HepG2 (cell line): ENCODE results near the gene PRSS27. TPM values are rescaled to one million over a fixed set of nuclear protein-coding genes. Genes with fewer than 3 reads are reported as not detected.

ENCODE experiments used
- ATAC-seq: fragments of 200-7000 bp; cut with Tn5 transposase; 3 replicates; pipeline ENCODE4 v1.9.1; 2020; ENCODE audit warnings: mild to moderate bottlenecking, moderate library complexity
- BruUV-seq: library from RNA; stranded (reverse); fragments of 400-500 nt; replicated peaks from 2 replicates; lab custom pipeline; 2021; lab: Mats Ljungman, UMichigan
- CTCF ChIA-PET: fragments of 300-600 bp; formaldehyde crosslinking; extraction: SDS; loops from one replicate; lab custom pipeline; 2021; ENCODE audit warnings: low total read pairs, inconsistent platforms, low intra/inter-chr PET ratio; lab: Yijun Ruan, JAX
- POLR2A ChIA-PET: fragments of 350-600 bp; sonication (Branson Sonifier 250); formaldehyde crosslinking; loops from one replicate; lab custom pipeline; 2020; ENCODE audit warnings: antibody characterized with exemption, inconsistent platforms; lab: Yijun Ruan, JAX
- DNase-seq: peaks from one replicate; pipeline ENCODE4 v3.0.0-alpha.2; 2015; ENCODE audit warnings: low spot score
- FAIRE-seq: peaks from 3 replicates; lab custom pipeline; 2011; peaks lifted over from hg19 to GRCh38; lab: Jason Lieb, UNC
- H2AFZ ChIP-seq: one replicate; pipeline ENCODE4 v1.6.1; 2011; ENCODE audit warnings: low read length, inconsistent platforms
- H3K27ac ChIP-seq: fragments of 300-600 bp; 3 replicates; pipeline ENCODE4 v1.8.0; 2011; ENCODE audit warnings: mixed run types, mild to moderate bottlenecking, mixed read lengths, low read length, inconsistent platforms; ENCODE audit not compliant: insufficient read depth; ENCODE audit errors: extremely low read length
- H3K27me3 ChIP-seq, 2 experiments: fragments of 200-600 bp in 1 of 2; 2 replicates in 1 of 2; 3 replicates in 1 of 2; pipeline versions ENCODE4 v1.6.0 to v1.8.0; 2011; ENCODE audit warnings: low read length in 2 of 2, mild to moderate bottlenecking in 2 of 2, moderate library complexity in 2 of 2, inconsistent platforms in 1 of 2; ENCODE audit not compliant: insufficient read depth in 2 of 2, control insufficient read depth in 1 of 2
- H3K36me3 ChIP-seq, 2 experiments: fragments of 200-600 bp in 1 of 2; replicated peaks in 1 of 2; 2 replicates in 1 of 2; 3 replicates in 1 of 2; pipeline versions ENCODE4 v1.5.1 to v1.8.0; 2011; ENCODE audit warnings: low read length in 2 of 2, inconsistent platforms in 1 of 2; ENCODE audit not compliant: insufficient read depth in 2 of 2, control insufficient read depth in 1 of 2
- H3K4me1 ChIP-seq: 2 replicates; pipeline ENCODE4 v1.5.1; 2012; ENCODE audit warnings: low read length, inconsistent platforms; ENCODE audit not compliant: insufficient read depth
- H3K4me2 ChIP-seq: 2 replicates; pipeline ENCODE4 v1.6.0; 2011; ENCODE audit warnings: low read depth, low read length, inconsistent platforms
- H3K4me3 ChIP-seq, 3 experiments: fragments of 200-600 bp in 1 of 3; sonication (generic), shearing (Covaris generic) in 1 of 3; replicated peaks in 1 of 3; 2 replicates each; pipeline ENCODE4 v1.5.1; 2011 to 2016; ENCODE audit warnings: low read length in 3 of 3, inconsistent platforms in 2 of 3, low read depth in 2 of 3, mild to moderate bottlenecking in 2 of 3, control low read depth in 1 of 3, mixed read lengths in 1 of 3; ENCODE audit not compliant: insufficient read depth in 1 of 3
- H3K79me2 ChIP-seq: one replicate; pipeline ENCODE4 v1.6.1; 2011; ENCODE audit warnings: low read length, inconsistent platforms; ENCODE audit not compliant: insufficient read depth
- H3K9ac ChIP-seq: 2 replicates; pipeline ENCODE4 v1.6.0; 2011; ENCODE audit warnings: mild to moderate bottlenecking, low read depth, low read length, inconsistent platforms; ENCODE audit not compliant: insufficient read depth
- H3K9me3 ChIP-seq: 2 replicates; pipeline ENCODE4 v1.5.1; 2012; ENCODE audit warnings: mild to moderate bottlenecking, low read length
- H4K20me1 ChIP-seq: 2 replicates; pipeline ENCODE4 v1.6.0; 2011; ENCODE audit warnings: inconsistent platforms, mild to moderate bottlenecking, low read length, moderate library complexity; ENCODE audit not compliant: insufficient read depth
- FOXM1 ChIP-seq: sonication (generic); formaldehyde crosslinking; IDR thresholded peaks from 2 replicates; pipeline ENCODE4 v1.5.0; 2020; ENCODE audit warnings: missing genetic modification reagents
- HIC2 ChIP-seq: sonication (generic); formaldehyde crosslinking; IDR thresholded peaks from 2 replicates; pipeline ENCODE4 v1.9.0; 2022; ENCODE audit warnings: low read depth, missing genetic modification reagents
- HOXA3 ChIP-seq: sonication (generic); formaldehyde crosslinking; IDR thresholded peaks from 2 replicates; pipeline ENCODE4 v1.5.0; 2020; ENCODE audit warnings: missing genetic modification reagents
- KMT2A ChIP-seq: sonication (generic); formaldehyde crosslinking; IDR thresholded peaks from 2 replicates; pipeline ENCODE4 v1.4.0; 2020; ENCODE audit warnings: missing genetic modification reagents
- NCOR1 ChIP-seq: fragments of 200-600 bp; sonication (generic); IDR thresholded peaks from 2 replicates; pipeline ENCODE4 v1.7.0; 2017; ENCODE audit warnings: antibody characterized with exemption, low read length, borderline replicate concordance
- PAXIP1 ChIP-seq: sonication (generic); formaldehyde crosslinking; conservative IDR thresholded peaks from 2 replicates; pipeline ENCODE4 v1.4.0; 2020; ENCODE audit warnings: mild to moderate bottlenecking, missing genetic modification reagents, moderate library complexity
- RARA ChIP-seq: IDR thresholded peaks from 2 replicates; pipeline ENCODE4 v1.6.1; 2016; ENCODE audit warnings: missing genetic modification reagents, missing compliant biosample characterization
- SAP130 ChIP-seq: IDR thresholded peaks from 2 replicates; pipeline ENCODE4 v1.6.1; 2016; ENCODE audit warnings: low read depth
- SMARCE1 ChIP-seq: fragments of 450-650 bp; IDR thresholded peaks from 2 replicates; pipeline ENCODE4 v1.6.1; 2017; ENCODE audit warnings: borderline replicate concordance
- SP4 ChIP-seq: sonication (generic); formaldehyde crosslinking; IDR thresholded peaks from 2 replicates; pipeline ENCODE4 v1.8.1; 2023; ENCODE audit warnings: mild to moderate bottlenecking, missing genetic modification reagents
- TEAD3 ChIP-seq: optimal IDR thresholded peaks from 2 replicates; pipeline ENCODE3; 2016; ENCODE audit warnings: borderline replicate concordance
- ZFP91 ChIP-seq: sonication (generic); formaldehyde crosslinking; IDR thresholded peaks from 2 replicates; pipeline ENCODE4 v1.9.0; 2022; ENCODE audit warnings: missing genetic modification reagents, mild to moderate bottlenecking, borderline replicate concordance
- ZNF34 ChIP-seq: sonication (generic); formaldehyde crosslinking; IDR thresholded peaks from 2 replicates; pipeline ENCODE4 v1.4.0; 2020; ENCODE audit warnings: mild to moderate bottlenecking, missing genetic modification reagents, borderline replicate concordance
- ZNF350 ChIP-seq: sonication (generic); formaldehyde crosslinking; IDR thresholded peaks from 2 replicates; pipeline ENCODE4 v1.4.0; 2020; ENCODE audit warnings: mild to moderate bottlenecking, low read depth, missing genetic modification reagents, borderline replicate concordance
- WGBS: methylation state at CpG from one replicate; pipeline ENCODE4 v1.1.6; 2017; ENCODE audit warnings: low lambda C conversion rate; 5-methylcytosine and 5-hydroxymethylcytosine counted together
- in situ Hi-C: cut with HindIII; loops from 2 replicates; pipeline ENCODE4 v1.10.0; 2017; ENCODE audit warnings: low pct_unique_long_range_greater_than_20kb; ENCODE audit not compliant: extremely low pct_ligation_motif_present
- intact Hi-C: fragments of 100-400 bp; cut with micrococcal nuclease; formaldehyde crosslinking; loops from one replicate; pipeline ENCODE4 v1.10.0; 2022; ENCODE audit not compliant: unreplicated experiment
- polyA plus RNA-seq, 8 experiments: library from polyadenylated mRNA; depleted of rRNA in 3 of 8; stranded (reverse) in 7 of 8; unstranded in 1 of 8; fragments of >200 nt; fragmentation: Illumina TruSeq in 4 of 8; extraction: Trizol in 4 of 8; gene quantifications; 2 replicates each; pipeline versions ENCODE4 v1.2.1 to v1.2.3, GENCODE V29; 2011 to 2016; ENCODE audit warnings: low read depth in 4 of 8, missing spikeins in 1 of 8, mixed read lengths in 1 of 8; ENCODE audit not compliant: insufficient read depth in 1 of 8
- total RNA-seq, 5 experiments: library from RNA; depleted of rRNA; stranded (reverse); fragments of >200 nt; fragmentation: Illumina TruSeq; extraction: Trizol; gene quantifications; 2 replicates each; pipeline ENCODE4 v1.2.3, GENCODE V29; 2016; ENCODE audit warnings: low read depth in 1 of 5

PRSS27 gene
- total and polyA plus RNA-seq, 2 of the 13 experiments (the other 11 are each of a cell fraction or from before 2014, with no cell fraction given): 0.20 to 0.73 TPM

GRCh38 chr16:2719328-2720063 lies 528 bp downstream of the PRSS27 start:
- peak; percentile 55 for ATAC-seq
- peak overlapping the region; percentile 73 for H3K4me2 ChIP-seq
- TF ChIP-seq SMARCE1 (no peak), HOXA3 (peak; percentile 11; the same call in 1 of the 2 replicates), KMT2A (CRISPR knock-in tag) (0 out of 2 replicates have a peak, but pooled peaks have one; percentile 9), NCOR1 (peak; percentile 19; the same call in 1 of the 2 replicates), TEAD3 (CRISPR knock-in tag) (peak; percentile 68), ZFP91 (peak; percentile 32; the same call in 1 of the 2 replicates), SP4 (CRISPR knock-in tag) (0 out of 2 replicates have a peak, but pooled peaks have one; percentile 27), HIC2 (CRISPR knock-in tag) (peak; percentile 78), PAXIP1 (0 out of 2 replicates have a peak, but pooled peaks have one; percentile 16), SAP130 (CRISPR knock-in tag) (0 out of 2 replicates have a peak, but pooled peaks have one; percentile 20), RARA (peak; percentile 55; the same call in 1 of the 2 replicates), ZNF34 (CRISPR knock-in tag) (no peak), ZNF350 (CRISPR knock-in tag) (0 out of 2 replicates have a peak, but pooled peaks have one; percentile 19), FOXM1 (CRISPR knock-in tag) (no peak)

More at GRCh38 chr16:2719328-2720063, 528 bp downstream of the PRSS27 start:
- ChIA-PET POLR2A (interaction anchor here (0.7 to 1.3 kb wide), 3 partner anchors 10 to 32 kb away, joined by 3 to 6 read pairs (median 6); no protein-coding TSS in a partner anchor), CTCF (no interaction called here)
- peak overlapping the region; percentile 17 for H3K27ac ChIP-seq
- H3K27me3 ChIP-seq: peaks cover 4 to 15% of the 10 kb centered on the region in 2 experiments; a peak in 4 of 5 replicates
- H3K79me2 ChIP-seq: no peaks in the 10 kb centered on the region
- BruUV-seq: no TSS peak
- H3K4me1 ChIP-seq: peaks cover 27% of the 10 kb centered on the region
- in situ Hi-C loops (no loop called here), intact Hi-C loops (no loop called here)
- FAIRE-seq: no peak
- 12% methylated on average over 5 of the region's 16 CpGs for WGBS
- H3K36me3 ChIP-seq: no peaks in the 10 kb centered on the region
- peak; percentile 49 for DNase-seq
- peak overlapping the region; percentile 26; the same call in 1 of the 2 replicates for H3K9ac ChIP-seq
- peak overlapping the region in 2 of 3 experiments; percentile 72 to 80; a peak in 5 of 6 replicates for H3K4me3 ChIP-seq
- H3K9me3 ChIP-seq: no peaks in the 10 kb centered on the region
- H4K20me1 ChIP-seq: no peaks in the 10 kb centered on the region
- H2AFZ ChIP-seq: no peak overlapping the region
